ENCODE data around the gene GXYLT2.

The GXYLT2 gene

DNA sequence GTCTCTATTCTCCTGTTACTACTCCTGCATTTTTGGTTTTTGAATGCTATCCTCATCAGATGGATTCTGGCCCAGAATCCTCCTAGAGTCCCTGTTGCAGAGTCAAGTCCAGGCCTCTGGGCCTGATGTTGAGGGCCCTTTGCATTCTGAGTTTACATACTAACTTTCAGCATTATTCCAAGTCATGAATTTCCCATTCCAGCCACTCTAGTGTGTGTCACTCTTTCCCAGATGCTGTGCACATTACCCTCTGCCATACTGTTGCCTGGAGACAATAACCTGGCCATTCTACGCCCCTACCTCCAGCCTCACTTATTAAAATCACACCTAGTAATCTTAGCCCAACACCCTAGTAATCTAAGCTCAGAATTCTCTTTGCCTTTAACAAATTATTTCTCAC lies 53.4 kb downstream of the GXYLT2 start:
- DNase-seq: no peak

DNA sequence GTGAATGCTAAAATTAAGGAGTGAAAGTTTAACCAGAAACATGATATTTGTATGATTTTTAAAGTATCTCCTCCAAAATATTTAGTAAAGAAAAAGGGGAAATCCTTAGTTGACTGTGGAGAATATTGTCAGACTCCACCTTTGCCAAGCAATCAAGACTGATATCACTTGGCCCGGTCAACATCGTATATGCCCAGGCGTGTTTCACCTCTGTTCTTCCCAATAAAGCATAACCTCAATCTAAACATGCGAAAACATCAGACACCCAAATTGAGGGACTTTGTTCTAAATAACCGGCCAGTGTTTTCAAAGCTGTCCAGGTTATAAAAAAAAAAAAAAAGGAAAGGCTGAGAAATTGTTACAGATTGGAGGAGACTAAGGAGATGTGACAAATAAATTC lies 54.6 kb downstream of the GXYLT2 start:
- no peak for DNase-seq

DNA sequence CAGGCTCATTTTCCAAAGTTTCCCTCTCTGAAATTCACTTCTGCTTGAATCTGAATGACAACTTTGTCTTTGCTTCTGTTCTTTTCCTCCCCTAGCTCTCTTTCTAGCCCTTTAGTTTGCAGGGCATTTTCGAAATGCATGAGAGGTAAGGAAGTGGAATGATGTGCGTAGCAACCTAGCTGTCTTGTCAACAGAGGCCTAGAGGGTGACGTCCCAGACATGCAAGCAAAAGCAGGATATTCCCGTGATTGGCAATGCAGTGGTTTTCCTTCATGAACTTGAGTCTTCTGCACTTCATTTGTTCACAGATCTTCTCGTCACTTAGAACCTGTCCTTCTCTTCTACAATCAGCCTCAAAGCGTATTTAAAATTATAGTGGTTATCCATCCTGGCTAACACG lies 56.9 kb downstream of the GXYLT2 start:
- no peak for DNase-seq

DNA sequence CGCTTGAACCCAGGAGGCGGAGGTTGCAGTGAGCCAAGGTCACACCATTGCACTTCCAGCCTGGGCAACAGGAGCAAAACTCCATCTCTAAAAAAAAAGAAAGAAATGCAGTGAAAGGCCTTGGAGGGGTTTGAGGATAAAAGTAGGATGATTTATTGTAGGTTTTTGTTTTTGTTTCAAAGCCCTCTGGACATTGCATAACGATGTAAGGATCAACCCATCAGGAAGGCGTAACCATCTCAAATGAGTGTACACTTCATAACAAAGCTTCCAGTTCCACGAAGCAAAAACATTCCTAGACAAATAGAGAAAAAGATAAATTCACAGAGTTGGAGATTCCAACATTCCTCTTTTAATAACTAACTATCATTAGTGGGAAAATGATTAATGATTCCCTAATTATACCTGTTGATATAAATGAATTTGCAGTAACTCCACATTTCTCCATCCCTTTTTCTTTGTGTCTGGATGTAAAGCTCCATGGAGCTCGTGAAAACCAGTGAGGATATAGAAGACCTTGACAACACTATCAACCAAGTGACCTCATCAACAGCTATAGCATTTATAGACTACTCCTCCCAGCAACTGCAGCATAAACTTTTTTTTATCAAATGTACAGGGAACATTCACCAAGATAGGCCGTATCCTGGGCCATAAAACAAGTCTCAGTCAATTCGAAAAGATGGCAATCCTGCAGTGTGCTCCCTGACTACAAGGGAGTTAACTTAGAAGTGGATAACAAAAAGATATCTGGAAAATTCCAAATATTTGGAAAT lies 60.1 kb downstream of the GXYLT2 start:
- DNase-seq: no peak

GRCh38 chr3:72949016-72949415 lies 61.2 kb downstream of the GXYLT2 start:
- DNase-seq: no peak

DNA sequence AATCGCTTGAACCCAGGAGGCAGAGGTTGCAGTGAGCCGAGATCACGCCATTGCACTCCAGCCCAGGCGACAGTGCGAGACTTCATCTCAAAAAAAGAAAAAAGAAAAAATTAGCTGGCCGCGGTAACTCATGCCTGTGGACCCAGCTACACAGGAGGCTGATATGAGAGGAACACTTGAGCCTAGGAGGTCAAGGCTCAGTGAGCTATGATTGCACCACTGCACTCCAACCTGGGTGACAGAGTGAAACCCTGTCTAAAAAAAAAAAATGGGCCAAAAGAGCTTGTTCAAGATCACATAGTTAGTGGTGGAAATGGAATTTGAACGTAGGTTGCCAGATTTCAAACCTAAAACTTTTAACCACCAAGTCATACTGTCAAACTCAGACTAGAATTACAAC lies 62.5 kb downstream of the GXYLT2 start:
- no peak for DNase-seq

DNA sequence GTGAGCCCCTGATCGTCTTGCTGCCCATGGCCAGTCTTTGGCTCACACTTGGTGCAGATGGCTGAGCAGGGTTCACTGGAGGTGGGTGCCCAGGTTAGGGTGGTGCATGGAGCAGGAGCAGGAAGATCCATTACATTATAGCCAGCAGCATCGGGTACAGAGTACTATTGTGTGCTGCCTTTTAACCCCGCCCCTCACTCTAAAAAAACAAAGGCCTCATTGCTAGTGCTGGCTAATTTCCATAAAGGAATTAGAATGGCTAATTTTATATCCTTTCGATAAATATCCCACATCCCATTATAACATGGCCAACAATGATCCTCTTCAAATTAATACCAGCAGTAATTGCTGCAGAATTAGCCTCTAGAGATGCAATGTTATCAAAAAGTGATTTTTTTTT lies 63.0 kb downstream of the GXYLT2 start:
- DNase-seq: no peak

DNA sequence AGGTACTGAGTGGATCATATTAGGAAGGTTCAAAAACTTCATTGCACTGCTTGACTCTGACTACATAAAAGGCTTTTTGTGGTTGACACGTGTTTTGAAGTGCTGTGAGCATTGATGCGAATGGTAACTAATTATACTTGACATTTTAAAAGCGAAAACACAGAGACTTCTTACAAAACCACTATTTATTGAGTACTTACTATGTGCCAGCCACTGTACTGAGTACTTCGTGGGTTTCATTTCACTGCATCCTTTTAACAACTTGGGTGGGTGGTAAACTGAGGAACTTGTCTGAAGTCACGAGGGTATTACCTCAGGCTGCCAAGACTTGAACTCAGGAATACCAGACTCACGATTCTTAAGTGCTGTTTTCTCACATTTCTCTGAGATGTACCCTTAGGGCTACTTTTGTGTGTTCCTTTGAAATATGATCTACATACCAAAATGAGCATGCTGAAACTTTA lies 63.4 kb downstream of the GXYLT2 start:
- no peak for DNase-seq

GRCh38 chr3:72953325-72953956 lies 65.6 kb downstream of the GXYLT2 start:
- no peak for DNase-seq

DNA sequence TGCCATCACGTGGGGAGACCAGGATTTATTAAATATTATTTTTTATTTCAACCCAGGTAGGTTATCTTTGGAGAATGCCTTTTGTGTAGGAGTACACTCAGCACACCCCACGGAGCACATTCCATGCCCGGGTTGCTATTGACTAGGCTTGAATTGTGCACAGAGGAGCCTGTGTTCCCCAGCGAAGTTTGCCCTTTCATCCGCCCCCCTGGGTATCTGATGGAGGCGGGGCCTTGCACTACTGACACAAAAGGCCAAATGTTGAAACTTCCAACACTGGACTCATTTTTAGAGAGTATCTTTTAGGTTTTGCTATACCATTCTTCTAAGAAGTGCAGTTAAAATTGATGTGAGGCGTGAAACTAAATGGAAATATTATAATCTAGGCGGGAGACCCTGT lies 69.5 kb downstream of the GXYLT2 start:
- no peak for DNase-seq

DNA sequence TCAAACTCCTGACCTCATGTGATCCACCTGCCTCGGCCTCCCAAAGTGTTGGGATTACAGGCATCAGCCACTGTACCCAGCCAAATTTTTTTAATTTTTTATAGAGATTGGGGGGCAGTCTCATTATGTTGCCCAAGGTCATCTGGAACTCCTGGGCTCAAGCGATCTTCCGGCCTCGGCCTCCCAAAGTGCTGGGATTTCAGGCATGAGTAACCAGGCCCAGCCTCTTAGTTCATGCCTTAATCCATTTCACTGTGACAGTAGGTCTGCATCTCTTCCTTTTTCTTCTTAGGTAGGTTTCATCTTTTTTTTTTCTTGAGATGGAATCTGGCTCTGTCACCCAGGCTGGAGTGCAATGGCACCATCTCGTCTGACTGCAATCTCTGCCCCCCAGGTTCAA lies 71.5 kb downstream of the GXYLT2 start:
- DNase-seq: no peak

GRCh38 chr3:72960812-72961518 lies 73.1 kb downstream of the GXYLT2 start:
- no peak for DNase-seq

GRCh38 chr3:72961752-72962151 lies 73.9 kb downstream of the GXYLT2 start:
- no peak for DNase-seq

GRCh38 chr3:72962317-72962716 lies 74.5 kb downstream of the GXYLT2 start:
- DNase-seq: no peak

GRCh38 chr3:72964633-72965032 lies 76.8 kb downstream of the GXYLT2 start:
- DNase-seq: no peak

DNA sequence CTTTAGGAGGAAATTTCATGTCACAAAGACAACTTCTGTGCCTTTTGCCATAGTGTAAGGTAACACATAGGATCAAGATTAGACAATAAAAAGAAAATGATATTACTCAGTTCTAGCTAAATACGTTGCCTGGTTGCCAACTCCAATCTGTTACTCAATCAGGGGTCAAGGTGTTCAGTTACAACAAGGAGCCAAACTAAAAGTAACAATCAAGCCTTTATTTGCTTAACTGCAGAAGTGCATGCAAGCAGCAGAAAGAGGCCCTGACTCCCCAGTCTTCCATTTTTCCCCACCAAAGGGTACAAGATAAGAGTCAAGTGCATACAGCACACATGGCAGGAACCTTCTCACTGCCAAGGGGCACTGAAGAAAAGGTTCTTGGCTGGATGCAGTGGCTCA lies 80.4 kb downstream of the GXYLT2 start:
- DNase-seq: no peak

DNA sequence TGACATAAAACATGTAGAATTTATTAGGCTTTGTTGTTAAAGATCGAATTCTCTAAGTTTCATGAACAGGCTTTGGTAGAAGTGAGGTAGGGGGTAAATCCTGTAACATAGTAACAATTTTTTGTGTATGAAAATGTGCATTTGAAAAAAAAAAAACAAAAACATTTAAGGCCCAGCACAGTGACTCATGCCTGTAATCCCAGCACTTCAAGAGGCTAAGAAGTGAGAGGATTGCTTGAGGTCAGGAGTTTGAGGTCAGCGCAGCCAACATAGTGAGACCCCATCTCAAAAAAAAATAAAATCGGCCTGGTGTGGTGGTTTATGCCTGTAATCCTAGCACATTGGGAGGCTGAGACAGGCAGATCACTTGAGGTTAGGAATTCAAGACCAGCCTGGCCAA lies 81.9 kb downstream of the GXYLT2 start:
- no peak for DNase-seq

- no peak for DNase-seq
These were observed 83.1 kb downstream of the GXYLT2 start for GRCh38 chr3:72970942-72971341.

DNA sequence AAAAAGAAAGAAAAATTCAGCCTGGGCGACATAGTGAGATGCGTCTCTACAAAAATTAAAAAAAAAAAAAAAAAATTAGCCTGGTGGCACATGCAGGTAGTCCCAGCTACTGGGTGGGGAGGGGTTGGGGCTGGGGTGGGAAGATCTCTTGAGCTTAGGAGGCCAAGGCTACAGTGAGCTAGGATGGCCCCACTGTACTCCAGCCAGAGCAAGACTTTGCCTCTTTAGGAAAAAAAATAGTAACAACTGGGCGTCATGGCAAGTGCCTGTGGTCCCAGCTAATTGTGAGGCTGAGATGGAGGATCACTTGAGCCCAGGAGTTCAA lies 84.8 kb downstream of the GXYLT2 start:
- no peak for DNase-seq

GRCh38 chr3:72973031-72973723 lies 85.3 kb downstream of the GXYLT2 start:
- no peak for DNase-seq

- DNase-seq: no peak
These were observed 85.9 kb downstream of the GXYLT2 start for GRCh38 chr3:72973786-72974185.

- no peak for DNase-seq
These were observed 87.1 kb downstream of the GXYLT2 start for GRCh38 chr3:72974956-72975355.

DNA sequence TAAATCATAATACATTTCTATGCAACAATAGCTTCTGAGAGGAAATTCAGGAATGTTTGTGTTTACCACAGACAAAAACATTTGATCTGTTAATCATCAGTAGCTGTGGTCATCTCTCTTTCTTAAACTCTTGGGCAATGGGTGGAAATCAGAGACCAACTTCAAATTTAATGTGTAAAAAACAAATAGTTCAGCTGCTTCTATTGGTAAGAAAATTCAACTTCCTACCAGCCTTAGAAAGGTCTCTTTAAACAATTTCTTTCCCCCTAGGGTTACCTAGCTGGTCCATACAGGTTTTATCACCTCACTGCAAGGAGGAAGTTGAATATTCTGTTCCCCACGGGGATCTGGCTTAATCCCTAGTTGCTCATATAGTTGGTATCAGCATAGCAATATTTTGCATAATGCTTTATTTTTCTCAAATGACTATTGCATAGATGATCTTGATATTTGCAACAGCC lies 88.5 kb downstream of the GXYLT2 start:
- no peak for DNase-seq
